HG03575 (cell line): ENCODE data around the gene CD82.
A peak's percentile ranks its signal among the peaks of the same experiment; 100 is the strongest.

Experiments
- ATAC-seq: cut with Tn5 transposase; IDR thresholded peaks from one replicate; pipeline ENCODE4 v1.9.1; 2021; ENCODE audit not compliant: unreplicated experiment, insufficient number of reproducible peaks, low FRiP score; ENCODE audit errors: extremely low read depth

Gene CD82, protein sequence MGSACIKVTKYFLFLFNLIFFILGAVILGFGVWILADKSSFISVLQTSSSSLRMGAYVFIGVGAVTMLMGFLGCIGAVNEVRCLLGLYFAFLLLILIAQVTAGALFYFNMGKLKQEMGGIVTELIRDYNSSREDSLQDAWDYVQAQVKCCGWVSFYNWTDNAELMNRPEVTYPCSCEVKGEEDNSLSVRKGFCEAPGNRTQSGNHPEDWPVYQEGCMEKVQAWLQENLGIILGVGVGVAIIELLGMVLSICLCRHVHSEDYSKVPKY

DNA sequence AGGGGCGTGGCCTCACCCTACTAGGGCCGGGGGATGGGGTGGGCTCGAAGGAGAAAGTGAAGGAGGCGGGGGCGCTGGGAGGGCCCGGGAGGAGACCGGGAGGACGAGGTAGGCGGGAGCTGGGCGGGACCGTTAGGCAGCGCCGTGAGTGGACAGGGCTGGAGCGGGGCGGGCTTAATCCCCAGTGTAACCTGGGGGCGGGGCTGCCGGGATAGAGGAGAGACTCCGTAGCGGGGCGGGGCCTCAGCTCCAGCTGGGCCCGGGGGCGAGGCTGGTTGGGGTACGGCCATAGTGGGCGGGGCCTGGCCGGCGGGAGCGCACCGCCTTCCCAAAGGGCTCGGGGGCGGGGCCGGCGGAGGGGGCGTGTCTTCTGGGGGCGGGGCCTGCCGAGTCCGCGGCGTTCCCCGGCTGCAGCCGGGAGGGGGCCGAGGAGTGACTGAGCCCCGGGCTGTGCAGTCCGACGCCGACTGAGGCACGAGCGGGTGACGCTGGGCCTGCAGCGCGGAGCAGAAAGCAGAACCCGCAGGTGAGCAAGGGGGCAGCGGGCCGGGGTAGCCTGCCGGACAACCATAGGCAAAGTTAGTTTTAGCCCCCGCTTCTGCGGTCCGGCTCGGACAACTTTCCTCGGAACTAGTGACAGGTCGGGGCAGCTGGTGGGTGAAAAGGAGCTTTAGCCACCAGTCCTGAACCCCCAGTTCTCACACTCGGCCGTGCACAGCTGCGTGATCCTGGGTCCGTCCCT, at the start of gene CD82:
Gene CD82, plus strand, starts transcription at position 453 of the 742 bp plus-strand sequence. CDS start 29,000 bp downstream, outside the sequence.
- ATAC-seq, result peak; percentile 40

DNA sequence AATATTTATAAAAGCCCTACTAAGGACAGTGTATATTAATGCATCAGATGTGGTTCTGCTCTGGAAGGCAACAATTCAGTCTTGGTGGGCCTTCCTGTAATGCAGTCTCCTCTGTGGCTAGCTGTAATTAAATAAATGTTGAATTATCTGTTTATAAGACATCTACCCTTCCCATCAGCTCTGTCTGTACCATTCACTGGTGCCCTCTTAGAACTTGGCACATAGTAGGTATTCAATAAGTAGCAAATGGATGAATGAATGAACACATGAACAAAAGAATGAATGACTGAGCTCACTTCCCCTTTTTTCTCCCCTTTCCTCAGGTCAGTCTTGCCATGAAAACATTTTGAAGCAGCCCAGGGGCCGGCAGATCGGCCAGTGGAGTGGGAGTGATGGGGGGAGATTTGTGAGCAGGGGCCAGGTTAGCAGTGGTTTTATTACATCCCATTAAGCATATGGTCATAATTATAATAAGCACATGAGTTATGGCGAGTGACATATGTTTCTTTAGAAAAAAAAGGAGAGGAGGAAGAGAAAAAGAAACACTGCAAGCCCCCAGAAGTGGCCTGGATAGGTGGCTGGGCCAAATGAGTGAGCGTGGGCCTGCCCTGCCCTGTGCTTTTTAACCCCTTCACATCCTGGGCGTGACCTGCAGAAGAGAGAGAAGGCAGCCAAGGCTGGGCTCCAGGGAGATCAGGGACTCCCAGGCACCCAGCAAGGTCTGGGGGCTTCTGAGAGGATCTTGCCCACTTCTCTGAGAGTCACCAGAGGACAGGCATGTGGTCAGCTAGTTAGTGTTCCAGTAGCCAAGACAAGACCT, 48.6 kb upstream of the CD82 start:
- ATAC-seq, result no peak

DNA sequence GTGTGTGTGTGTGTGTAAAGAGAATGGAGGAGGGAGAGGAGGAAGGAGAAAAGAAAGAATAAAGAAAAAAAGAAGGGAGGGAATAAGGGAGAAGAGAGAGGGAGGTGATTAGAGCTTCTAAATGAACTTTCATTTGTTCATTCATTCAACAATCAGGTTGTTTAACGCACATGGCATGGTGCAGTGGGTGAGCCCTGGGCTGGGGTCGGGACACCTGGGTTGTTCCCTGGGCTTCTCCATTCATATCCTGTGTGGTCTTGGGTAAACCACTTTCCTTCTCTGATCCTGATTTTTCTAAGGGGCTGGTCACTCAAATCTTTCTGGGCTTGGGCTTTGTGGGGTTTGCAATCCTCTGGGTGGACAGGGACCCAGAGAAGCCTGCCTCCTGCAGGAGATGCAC, 47.9 kb upstream of the CD82 start:
- ATAC-seq, result no peak

DNA sequence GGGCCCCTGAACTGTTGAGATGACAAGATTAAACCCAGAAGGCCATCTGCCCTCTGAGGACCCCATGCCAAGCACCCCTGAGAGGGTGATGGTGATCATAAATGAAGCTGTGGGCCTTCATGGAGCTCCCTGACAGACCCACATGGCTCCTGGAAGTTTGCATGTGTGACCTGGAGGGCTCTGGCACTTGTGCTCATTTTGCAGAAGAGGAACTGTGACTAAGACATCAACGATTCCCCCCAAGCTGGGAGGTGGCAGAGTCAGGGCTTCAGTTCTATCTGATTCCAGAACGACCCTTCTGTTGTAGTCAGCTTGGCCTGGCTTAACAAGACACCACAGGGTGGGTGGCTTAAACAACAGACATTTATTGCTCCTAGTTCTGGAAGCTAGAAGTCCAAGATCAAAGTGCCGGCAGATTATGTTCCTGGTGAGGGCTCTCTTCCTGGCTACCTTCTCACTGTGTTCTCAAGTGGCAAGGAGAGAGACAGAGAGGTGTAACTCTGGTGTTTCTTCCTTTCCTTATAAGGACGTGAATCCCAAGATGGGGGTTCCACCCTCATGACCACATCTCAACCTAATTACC, 46.4 kb upstream of the CD82 start:
- no peak for ATAC-seq

DNA sequence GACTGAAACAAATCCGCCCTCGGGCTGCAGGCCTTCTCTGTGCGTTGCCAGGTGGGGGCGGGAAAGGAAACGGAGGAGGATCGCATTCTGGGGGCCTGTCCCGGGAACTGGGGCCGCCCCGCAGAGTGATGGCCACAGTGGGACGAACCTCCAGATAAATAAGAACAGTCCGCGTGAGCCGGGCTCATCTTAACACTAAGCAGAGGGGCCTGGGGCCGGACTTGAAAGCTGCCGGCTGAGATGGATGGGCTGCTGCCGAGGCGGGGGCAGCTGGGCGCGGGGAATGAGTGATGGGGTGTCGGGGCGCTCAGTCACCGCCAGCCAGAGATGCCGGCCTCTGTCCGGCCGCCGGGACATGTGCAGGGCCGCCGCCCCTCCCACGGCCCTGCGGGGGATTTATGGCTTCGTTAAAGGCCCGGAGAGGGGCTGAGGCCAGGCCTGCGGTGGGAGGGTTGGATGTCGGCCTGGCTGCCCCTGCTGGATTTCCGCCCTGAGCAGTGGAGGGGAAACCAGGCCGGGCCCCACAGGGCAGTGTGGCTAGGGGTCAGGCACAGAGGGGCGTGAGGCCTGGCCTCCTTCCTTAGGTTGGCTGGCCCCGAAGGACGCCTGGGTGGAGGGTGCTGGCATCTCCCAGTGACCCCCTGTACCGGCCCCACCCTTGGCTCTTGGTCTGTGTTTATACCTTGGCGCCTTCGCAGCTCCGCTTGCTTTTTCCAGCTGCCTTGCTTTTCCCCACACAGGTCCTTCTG, 45.3 kb upstream of the CD82 start:
- ATAC-seq, result no peak

DNA sequence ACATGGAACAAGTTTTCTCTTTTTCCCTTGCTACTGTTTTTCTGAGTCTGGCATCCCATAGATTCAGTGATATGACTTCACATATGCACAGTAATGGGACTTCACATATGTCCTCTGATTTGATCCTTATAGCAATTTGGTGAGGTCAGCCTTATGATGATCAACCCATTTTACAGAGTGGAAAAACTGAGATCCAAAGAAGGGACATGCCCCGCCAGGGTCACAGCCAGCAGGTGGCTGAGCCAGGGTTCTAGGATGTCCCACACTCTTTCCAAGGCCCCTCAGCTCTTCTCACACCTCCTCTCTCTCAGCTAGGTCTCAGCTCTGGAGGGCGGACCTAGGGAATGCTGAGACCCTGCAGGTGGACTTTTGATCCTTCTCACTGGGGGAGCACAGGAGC, 44.3 kb upstream of the CD82 start:
- ATAC-seq, result no peak

DNA sequence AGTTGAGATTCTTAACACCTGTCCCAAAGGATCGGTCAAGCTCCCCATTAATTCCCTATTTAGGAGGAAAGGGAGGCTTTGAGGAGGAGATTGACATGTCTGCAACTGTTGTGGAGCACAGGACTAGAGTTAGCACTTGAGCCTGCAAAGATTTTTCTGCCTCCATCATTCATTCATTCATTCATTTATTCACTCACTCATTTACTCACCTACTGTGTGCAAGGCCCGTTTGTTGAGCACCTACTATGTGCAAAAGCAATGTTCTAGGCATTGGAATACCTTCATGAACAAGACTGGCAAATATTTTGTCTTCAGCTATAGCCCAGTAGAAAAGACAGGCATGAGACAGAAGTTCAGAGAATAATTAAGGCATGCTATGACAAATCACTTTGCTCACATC, 43.2 kb upstream of the CD82 start:
- no peak for ATAC-seq

DNA sequence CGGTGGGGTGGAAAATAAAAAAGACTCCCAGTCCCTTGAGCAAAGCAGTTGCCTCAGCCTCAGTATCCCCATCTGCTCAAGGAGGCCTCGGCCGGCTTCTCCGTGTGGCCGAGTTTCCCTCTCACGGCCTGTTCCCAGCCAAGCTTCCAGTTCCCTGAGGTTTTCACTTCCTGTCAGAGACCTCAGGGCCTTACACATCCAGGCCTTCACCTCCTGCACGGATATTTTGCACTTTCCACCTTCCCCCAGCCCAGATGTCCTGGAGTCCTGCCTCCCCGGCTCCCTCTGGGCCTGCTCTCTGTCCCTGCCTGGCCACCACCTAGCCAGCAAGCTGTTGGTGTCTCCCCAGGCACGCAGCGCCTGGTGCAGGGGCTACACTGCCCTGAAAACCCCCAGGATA, 41.1 kb upstream of the CD82 start:
- ATAC-seq, result no peak

DNA sequence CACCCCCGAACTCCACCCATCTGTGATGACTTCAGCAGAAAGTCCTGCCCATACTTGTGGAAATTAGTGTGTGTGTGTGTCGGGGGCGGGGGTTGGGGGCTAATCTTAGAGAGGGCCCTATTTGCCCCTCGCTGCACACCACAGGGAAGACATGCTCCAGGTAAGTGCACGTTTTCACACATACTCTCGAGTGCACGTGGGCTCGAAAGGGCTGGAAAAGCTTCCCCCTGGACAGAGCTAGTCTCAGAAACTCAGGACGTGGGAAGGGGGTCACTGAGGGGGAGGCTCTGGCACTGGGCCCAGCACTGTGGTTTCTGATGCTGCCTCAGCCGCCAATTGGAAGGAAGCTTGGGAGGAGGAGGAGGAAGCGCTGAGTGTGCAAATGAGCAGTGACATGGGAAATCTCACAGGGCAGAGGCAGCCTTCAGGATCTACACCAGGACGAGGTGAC, 40.7 kb upstream of the CD82 start:
- ATAC-seq, result no peak

DNA sequence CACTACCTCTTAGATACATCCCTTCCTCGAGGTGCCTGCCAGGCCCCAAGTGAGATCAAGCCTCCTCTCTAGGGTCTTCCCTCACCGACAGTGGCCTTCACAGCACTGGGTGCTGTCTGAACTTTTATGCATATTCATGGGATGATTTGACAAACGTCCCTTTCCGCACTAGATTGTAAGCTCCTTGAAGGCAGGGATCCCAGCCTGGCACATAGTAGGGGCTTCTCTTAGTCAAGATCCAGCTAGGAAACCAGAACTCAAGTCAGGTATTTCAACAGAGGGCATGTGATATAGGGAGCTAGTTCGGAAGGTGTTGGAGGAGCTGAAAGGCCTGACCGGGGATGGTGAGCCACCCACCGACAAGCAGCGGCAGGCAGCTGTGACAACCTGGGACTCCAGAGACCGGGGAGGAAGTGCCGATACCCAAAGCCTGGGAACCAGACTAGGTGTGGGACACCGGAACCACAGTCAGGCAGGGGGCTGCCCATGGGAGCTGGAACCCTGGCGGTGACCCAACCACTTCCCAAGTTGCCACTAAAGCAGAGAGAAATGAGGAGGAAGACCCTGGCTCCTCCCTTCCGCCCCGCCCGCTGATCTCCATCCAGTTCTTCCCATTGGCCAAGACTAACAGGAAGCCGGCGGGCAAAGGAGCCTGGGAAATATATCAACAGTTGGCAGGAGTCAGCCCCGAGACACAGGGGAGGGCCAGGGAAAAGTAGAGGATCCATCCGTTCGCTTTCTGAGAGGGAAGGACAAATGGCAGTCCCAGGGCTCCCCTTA, 39.8 kb upstream of the CD82 start:
- no peak for ATAC-seq

DNA sequence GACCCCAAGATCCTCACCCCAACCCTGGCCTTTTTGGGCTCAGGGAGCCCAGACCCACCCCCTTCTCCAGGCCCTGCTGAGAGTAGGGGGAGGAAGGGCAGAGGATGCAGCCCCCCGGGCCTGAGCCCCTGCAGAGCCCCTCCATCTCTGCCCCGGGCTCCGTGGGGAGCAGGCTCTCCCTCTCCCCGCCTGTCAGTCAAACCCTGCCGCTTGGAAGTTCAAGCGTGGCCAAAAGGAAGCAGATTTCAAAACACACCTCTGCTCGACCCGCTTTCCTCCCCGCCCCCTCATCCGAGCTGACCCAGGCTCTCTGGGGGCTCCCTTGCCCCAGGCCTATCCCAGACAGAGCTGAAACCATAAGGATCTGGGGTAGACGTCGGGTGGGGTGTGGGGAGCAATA, 39.0 kb upstream of the CD82 start:
- no peak for ATAC-seq

DNA sequence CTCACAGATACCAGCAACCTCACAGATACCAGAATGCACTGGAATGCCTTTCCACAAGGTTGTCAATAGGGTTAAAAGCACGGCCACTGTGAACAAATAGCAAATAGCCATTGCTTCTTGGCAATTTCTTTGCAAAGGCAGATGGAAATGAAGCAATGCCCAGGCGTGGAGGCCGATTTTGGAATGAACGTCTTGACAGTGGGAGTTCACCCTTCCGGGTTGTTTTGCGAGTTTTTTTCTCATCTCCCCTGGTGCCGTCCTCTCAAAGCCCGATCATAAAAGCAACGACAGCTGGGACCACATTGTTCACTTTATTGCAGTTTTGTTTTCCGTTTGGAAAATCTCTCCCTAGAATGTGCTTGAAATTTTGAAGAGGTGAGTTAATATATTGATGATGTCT, 38.0 kb upstream of the CD82 start:
- no peak for ATAC-seq

DNA sequence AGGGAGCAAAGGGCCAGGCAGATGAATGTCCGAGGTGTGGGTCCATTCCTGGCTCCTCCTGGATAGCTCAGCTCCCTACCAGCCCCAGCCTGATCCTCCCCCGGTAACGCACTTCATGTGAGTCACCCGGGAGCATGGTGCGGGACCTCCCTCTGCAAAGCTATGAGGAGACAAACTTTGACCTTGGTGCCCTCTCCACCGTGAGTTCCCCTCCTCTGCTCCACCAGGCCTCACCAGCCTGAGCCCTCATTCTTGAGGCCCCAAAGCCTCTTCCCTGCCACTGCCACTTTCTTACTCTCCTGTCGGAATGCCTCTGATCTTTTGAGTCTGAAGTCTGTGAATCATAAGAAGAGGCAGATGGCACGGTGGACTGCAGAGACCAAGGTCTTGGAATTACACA, 37.4 kb upstream of the CD82 start:
- no peak for ATAC-seq

DNA sequence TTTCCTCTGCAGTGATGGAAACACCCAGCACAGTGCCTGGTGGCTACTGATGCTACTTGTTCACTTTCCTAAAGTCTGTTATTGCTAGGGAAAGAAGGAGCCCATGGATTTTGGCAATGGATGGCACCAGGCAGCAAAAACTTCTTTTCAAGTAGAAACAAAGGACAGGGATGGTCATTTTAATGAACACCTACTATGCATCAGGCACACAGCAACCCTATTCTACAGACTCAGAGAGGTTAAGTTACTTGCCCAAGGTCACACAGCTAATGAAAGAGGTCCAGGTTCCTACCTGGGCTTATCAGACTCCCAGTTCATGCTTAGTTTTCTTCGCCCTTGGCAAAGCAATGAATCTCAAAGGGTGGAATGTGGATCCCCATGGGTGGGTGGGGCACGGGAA, 36.9 kb upstream of the CD82 start:
- no peak for ATAC-seq

DNA sequence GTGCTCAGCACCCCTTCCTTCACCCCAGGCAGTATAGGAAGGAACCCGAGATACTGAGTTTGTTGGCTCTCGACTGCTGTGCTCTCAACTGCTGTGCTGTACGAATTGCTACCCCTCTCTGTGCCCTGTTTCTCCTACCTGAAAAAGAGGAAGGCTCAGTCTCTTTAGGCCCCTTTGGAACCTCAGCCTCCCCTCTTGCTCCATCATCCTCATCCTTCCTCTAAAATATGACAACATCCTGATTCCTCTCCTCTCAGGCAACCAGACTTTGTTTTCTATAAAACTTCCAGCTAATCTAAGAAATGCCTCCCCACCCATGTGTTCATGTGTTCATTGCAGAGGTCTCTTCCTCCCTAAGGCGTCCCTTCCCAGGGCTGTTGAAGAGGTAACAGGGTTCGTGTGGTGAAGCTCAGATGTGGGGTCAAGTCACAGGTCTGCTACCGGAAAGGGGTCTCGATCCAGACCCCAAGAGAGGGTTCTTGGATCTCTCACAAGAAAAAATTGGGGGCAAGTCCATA, 35.5 kb upstream of the CD82 start:
- ATAC-seq, result no peak

DNA sequence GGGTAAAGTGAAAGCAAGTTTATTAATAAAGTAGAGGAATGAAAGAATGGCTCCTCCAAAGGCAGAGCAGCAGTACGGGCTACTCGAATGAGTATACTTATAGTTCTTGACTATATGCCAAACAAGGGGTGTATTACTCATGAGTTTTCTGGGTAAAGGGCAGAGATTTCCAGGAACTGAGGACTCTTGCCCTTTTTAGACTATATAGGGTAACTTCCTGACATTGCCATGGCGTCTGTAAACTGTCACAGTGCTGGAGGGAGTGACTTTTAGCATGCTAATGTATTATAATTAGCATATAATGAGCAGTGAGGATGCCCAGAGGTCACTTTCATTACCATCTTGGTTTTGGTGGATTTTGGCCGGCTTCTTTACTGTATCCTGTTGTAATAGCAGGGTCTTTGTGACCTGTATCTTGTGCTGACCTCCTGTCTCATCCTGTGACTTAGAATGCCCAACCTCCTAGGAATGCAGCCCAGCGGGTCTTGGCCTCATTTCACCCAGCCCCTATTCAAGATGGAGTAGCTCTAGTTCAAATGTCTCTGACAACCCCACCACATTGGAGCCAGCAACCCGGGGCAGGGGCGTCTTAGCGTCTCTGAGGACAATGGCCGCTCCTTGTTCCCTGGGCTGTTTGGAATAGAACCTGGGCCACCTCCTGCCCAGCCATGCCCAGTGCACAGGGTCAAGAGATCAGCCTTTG, 34.9 kb upstream of the CD82 start:
- ATAC-seq, result no peak

DNA sequence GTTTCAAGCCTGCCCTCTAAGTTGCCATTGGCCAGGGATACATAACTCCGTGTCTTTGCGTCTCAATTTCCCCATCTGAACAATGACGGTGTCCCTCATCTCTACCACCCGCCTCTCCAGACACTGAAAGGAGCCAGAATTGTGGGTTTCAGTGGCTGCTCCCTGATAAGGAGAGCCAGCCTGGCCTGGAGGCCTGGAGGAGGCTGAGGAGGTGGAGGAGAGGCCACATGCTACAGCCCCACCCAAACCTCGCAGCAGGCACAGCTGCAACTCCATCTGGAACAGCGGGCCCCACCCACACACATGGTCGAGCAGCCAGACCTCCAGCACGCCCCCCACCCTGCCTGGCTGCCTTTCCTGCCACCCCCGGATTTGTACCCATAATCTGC, 34.4 kb upstream of the CD82 start:
- ATAC-seq, result no peak
